SK-N-SH (cell line): Measurements from ENCODE around the gene IL4R. TPM values are rescaled to one million over a fixed set of nuclear protein-coding genes. Genes with fewer than 3 reads are reported as not detected.

ENCODE experiments used
- CTCF ChIA-PET: fragments of 300-600, 350-600 bp; formaldehyde crosslinking; extraction: SDS; loops from one replicate; lab custom pipeline; 2021; lab: Yijun Ruan, JAX
- POLR2A ChIA-PET: fragments of 350-600 bp; sonication (Branson Sonifier 250); formaldehyde crosslinking; extraction: SDS; loops from one replicate; lab custom pipeline; 2020; ENCODE audit warnings: antibody characterized with exemption, inconsistent platforms; lab: Yijun Ruan, JAX
- DNase-seq: peaks from one replicate; pipeline ENCODE4 v3.0.0; 2012
- H2AFZ ChIP-seq: fragments of 200-600 bp; sonication (generic); 2 replicates; pipeline ENCODE4 v1.8.1; 2016; ENCODE audit warnings: antibody characterized with exemption, mild to moderate bottlenecking, low read depth
- H3F3A ChIP-seq: fragments of 200-600 bp; sonication (generic); replicated peaks from 2 replicates; pipeline ENCODE3; 2016; ENCODE audit warnings: antibody characterized with exemption, mild to moderate bottlenecking; ENCODE audit not compliant: insufficient read depth
- H3K27ac ChIP-seq, 2 experiments: fragments of 200-500 bp in 1 of 2; fragments of 200-600 bp in 1 of 2; sonication (Bioruptor generic) in 1 of 2; sonication (generic), shearing (Covaris generic) in 1 of 2; 2 replicates each; pipeline versions ENCODE4 v1.5.1 to v1.6.1; 2014 to 2016; ENCODE audit warnings: low read depth in 2 of 2, inconsistent platforms in 1 of 2, low read length in 1 of 2, mild to moderate bottlenecking in 1 of 2, mixed read lengths in 1 of 2
- H3K27me3 ChIP-seq: fragments of 200-600 bp; sonication (generic), shearing (Covaris generic); 2 replicates; pipeline ENCODE4 v1.6.1; 2016; ENCODE audit warnings: mixed run types; ENCODE audit not compliant: insufficient read depth
- H3K36me3 ChIP-seq, 2 experiments: fragments of 200-500 bp in 1 of 2; fragments of 200-600 bp in 1 of 2; sonication (Bioruptor generic) in 1 of 2; sonication (generic) in 1 of 2; replicated peaks in 1 of 2; 2 replicates each; pipeline versions ENCODE3 to v1.5.1; 2014 to 2016; ENCODE audit warnings: low read length in 1 of 2, mild to moderate bottlenecking in 1 of 2; ENCODE audit not compliant: insufficient read depth in 2 of 2, control insufficient read depth in 1 of 2
- H3K4me1 ChIP-seq, 2 experiments: fragments of 200-500 bp in 1 of 2; fragments of 200-600 bp in 1 of 2; sonication (Bioruptor generic) in 1 of 2; sonication (generic), shearing (Covaris generic) in 1 of 2; 2 replicates each; pipeline versions ENCODE4 v1.5.1 to v1.6.1; 2014 to 2016; ENCODE audit warnings: low read depth in 1 of 2, low read length in 1 of 2, mixed run types in 1 of 2; ENCODE audit not compliant: insufficient read depth in 2 of 2, control insufficient read depth in 1 of 2
- H3K4me2 ChIP-seq: fragments of 200-600 bp; sonication (generic), shearing (Covaris generic); 2 replicates; pipeline ENCODE4 v1.6.1; 2017; ENCODE audit warnings: mixed run types
- H3K4me3 ChIP-seq, 2 experiments: fragments of 200-500 bp in 1 of 2; fragments of 200-600 bp in 1 of 2; sonication (Bioruptor generic) in 1 of 2; sonication (generic), shearing (Covaris generic) in 1 of 2; 2 replicates each; pipeline versions ENCODE4 v1.5.1 to v1.8.1; 2014 to 2016; ENCODE audit warnings: low read depth in 2 of 2, inconsistent platforms in 1 of 2, low read length in 1 of 2, mild to moderate bottlenecking in 1 of 2, mixed read lengths in 1 of 2, moderate library complexity in 1 of 2
- H3K79me2 ChIP-seq: fragments of 200-600 bp; sonication (generic); 2 replicates; pipeline ENCODE4 v1.8.1; 2017; ENCODE audit warnings: mild to moderate bottlenecking; ENCODE audit not compliant: insufficient read depth
- H3K9ac ChIP-seq: fragments of 200-600 bp; sonication (generic); 2 replicates; pipeline ENCODE4 v1.6.1; 2017; ENCODE audit warnings: mixed run types
- H3K9me2 ChIP-seq: fragments of 200-600 bp; sonication (generic); 2 replicates; pipeline ENCODE4 v1.6.1; 2017; ENCODE audit warnings: mixed run types
- H3K9me3 ChIP-seq: fragments of 200-600 bp; sonication (generic); 2 replicates; pipeline ENCODE4 v1.6.1; 2017; ENCODE audit warnings: mixed run types, mild to moderate bottlenecking, moderate library complexity
- H4K20me1 ChIP-seq: fragments of 200-600 bp; sonication (generic); 2 replicates; pipeline ENCODE4 v1.6.1; 2017; ENCODE audit warnings: mild to moderate bottlenecking, mixed run types; ENCODE audit not compliant: insufficient read depth
- CHD2 ChIP-seq: fragments of 150-350 bp; IDR thresholded peaks from 2 replicates; pipeline ENCODE4 v1.6.1; 2018; ENCODE audit warnings: low read length; ENCODE audit not compliant: partially characterized antibody
- ELF1 ChIP-seq: IDR thresholded peaks from 2 replicates; pipeline ENCODE4 v1.4.0; 2012
- EP300 ChIP-seq, 2 experiments: IDR thresholded peaks; 2 replicates each; pipeline versions ENCODE4 v1.4.0 to v1.6.1; 2012; ENCODE audit warnings: borderline replicate concordance in 1 of 2, low read depth in 1 of 2, low read length in 1 of 2
- FOXJ3 ChIP-seq: sonication (generic); formaldehyde crosslinking; IDR thresholded peaks from 2 replicates; pipeline ENCODE4 v1.5.1; 2020; ENCODE audit warnings: mild to moderate bottlenecking, missing genetic modification reagents
- IRF3 ChIP-seq: fragments of 150-350 bp; IDR thresholded peaks from 2 replicates; pipeline ENCODE4 v1.6.1; 2016; ENCODE audit warnings: mild to moderate bottlenecking, low read depth, low read length
- MAX ChIP-seq: IDR thresholded peaks from 2 replicates; pipeline ENCODE4 v1.4.0; 2012; ENCODE audit warnings: low read depth
- MEF2A ChIP-seq: IDR thresholded peaks from 2 replicates; pipeline ENCODE4 v1.4.0; 2012; ENCODE audit warnings: low read depth, borderline replicate concordance
- NFIC ChIP-seq: IDR thresholded peaks from 2 replicates; pipeline ENCODE4 v1.4.0; 2012; ENCODE audit warnings: borderline replicate concordance
- NRF1 ChIP-seq: IDR thresholded peaks from 2 replicates; pipeline ENCODE4 v1.6.1; 2012; ENCODE audit warnings: low read depth, mild to moderate bottlenecking, low read length
- RAD21 ChIP-seq: IDR thresholded peaks from 2 replicates; pipeline ENCODE4 v1.6.1; 2012; ENCODE audit warnings: mild to moderate bottlenecking, low read length
- RCOR1 ChIP-seq: fragments of 150-350 bp; IDR thresholded peaks from 2 replicates; pipeline ENCODE4 v1.6.1; 2017; ENCODE audit warnings: antibody characterized with exemption, low read length
- RFX5 ChIP-seq: IDR thresholded peaks from 2 replicates; pipeline ENCODE4 v1.6.1; 2012; ENCODE audit warnings: mild to moderate bottlenecking, improper control_type of control experiment, low read length
- TEAD4 ChIP-seq: IDR thresholded peaks from 2 replicates; pipeline ENCODE4 v1.4.0; 2012; ENCODE audit warnings: mild to moderate bottlenecking, borderline replicate concordance; ENCODE audit not compliant: insufficient read depth
- USF1 ChIP-seq: IDR thresholded peaks from 2 replicates; pipeline ENCODE4 v1.4.0; 2012; ENCODE audit warnings: low read depth, borderline replicate concordance
- USF2 ChIP-seq: fragments of 150-350 bp; IDR thresholded peaks from 2 replicates; pipeline ENCODE4 v1.6.1; 2017; ENCODE audit warnings: antibody characterized with exemption, low read length, low read depth, borderline replicate concordance
- WGBS: methylation state at CpG from one replicate; pipeline ENCODE4 v1.1.6; 2017; ENCODE audit warnings: low lambda C conversion rate; 5-methylcytosine and 5-hydroxymethylcytosine counted together
- polyA plus RNA-seq, 3 experiments: library from polyadenylated mRNA; depleted of rRNA; stranded (reverse); fragments of >200 nt; gene quantifications; 2 replicates each; pipeline ENCODE4 v1.2.3, GENCODE V29; 2012

Gene IL4R
- polyA plus RNA-seq, 1 of the 3 experiments (the other 2 are of a cell fraction), result 16.1 TPM

GRCh38 chr16:27322858-27323780 lies 9.3 kb downstream of the IL4R start:
- ChIA-PET POLR2A (no interaction called here), CTCF (interaction anchor here (0.9 to 1.2 kb wide), 2 partner anchors 88 to 144 kb away, joined by 4 to 5 read pairs; no protein-coding TSS in a partner anchor)
- no peak for DNase-seq
- 85% methylated on average over 9 of the region's 9 CpGs for WGBS
- H3K79me2 ChIP-seq, result peaks cover 89% of the 10 kb centered on the region
- H3K4me2 ChIP-seq, result no peak overlapping the region
- 0 out of 2 replicates have a peak, but pooled peaks cover 2% of the 10 kb centered on the region for H4K20me1 ChIP-seq
- H3K9me2 ChIP-seq, result no peaks in the 10 kb centered on the region
- H3K27ac ChIP-seq, result no peak overlapping the region
- H3K9me3 ChIP-seq, result no peaks in the 10 kb centered on the region
- H2AFZ ChIP-seq, result no peak overlapping the region
- TF ChIP-seq FOXJ3 (no peak), IRF3 (no peak), TEAD4 (no peak), RAD21 (no peak), NFIC (no peak), CHD2 (no peak), ELF1 (no peak)
- peaks cover 7% of the 10 kb centered on the region for H3F3A ChIP-seq
- no peak overlapping the region for H3K4me3 ChIP-seq
- H3K4me1 ChIP-seq, result peaks cover 0 to 17% of the 10 kb centered on the region in 2 experiments; a peak in 3 of 4 replicates
- no peaks in the 10 kb centered on the region for H3K27me3 ChIP-seq
- H3K36me3 ChIP-seq, result peaks cover 0 to 3% of the 10 kb centered on the region in 2 experiments
- no peak overlapping the region for H3K9ac ChIP-seq

GRCh38 chr16:27323781-27324561 lies 10.2 kb downstream of the IL4R start:
- H2AFZ ChIP-seq, result no peak overlapping the region
- H3K27me3 ChIP-seq, result no peaks in the 10 kb centered on the region
- no peaks in the 10 kb centered on the region for H3K9me2 ChIP-seq
- no peak overlapping the region for H3K4me3 ChIP-seq
- 0 out of 2 replicates have a peak, but pooled peaks cover 2% of the 10 kb centered on the region for H4K20me1 ChIP-seq
- WGBS, result 86% methylated on average over 9 of the region's 13 CpGs
- H3F3A ChIP-seq, result peaks cover 7% of the 10 kb centered on the region
- no peaks in the 10 kb centered on the region for H3K9me3 ChIP-seq
- no peak for DNase-seq
- peaks cover 0 to 3% of the 10 kb centered on the region in 2 experiments for H3K36me3 ChIP-seq
- H3K9ac ChIP-seq, result no peak overlapping the region
- CTCF ChIA-PET, result interaction anchor here (0.9 to 1.2 kb wide), 2 partner anchors 89 to 145 kb away, joined by 4 to 5 read pairs; no protein-coding TSS in a partner anchor
- POLR2A ChIA-PET, result no interaction called here
- peaks cover 89% of the 10 kb centered on the region for H3K79me2 ChIP-seq
- no peak for TF ChIP-seq NRF1
- no peak for TF ChIP-seq RFX5
- TF ChIP-seq EP300 (IDR thresholded peaks at IDR 0.05; ENCODE audit: borderline replicate concordance in 1 of 2, low read depth in 1 of 2, low read length in 1 of 2), result no peak
- TF ChIP-seq RCOR1, result no peak
- TF ChIP-seq NFIC, result no peak
- no peak for TF ChIP-seq MEF2A
- no peak for TF ChIP-seq USF1
- no peak for TF ChIP-seq MAX
- TF ChIP-seq USF2, result no peak
- H3K4me2 ChIP-seq, result no peak overlapping the region
- H3K4me1 ChIP-seq, result peaks cover 0 to 17% of the 10 kb centered on the region in 2 experiments; a peak in 3 of 4 replicates
- no peak overlapping the region for H3K27ac ChIP-seq
